ENCODE data around the gene SSH2.

GRCh38 chr17:29596811-29597210, 333.2 kb downstream of the SSH2 start:
- TF ChIP-seq, protein P1, sequence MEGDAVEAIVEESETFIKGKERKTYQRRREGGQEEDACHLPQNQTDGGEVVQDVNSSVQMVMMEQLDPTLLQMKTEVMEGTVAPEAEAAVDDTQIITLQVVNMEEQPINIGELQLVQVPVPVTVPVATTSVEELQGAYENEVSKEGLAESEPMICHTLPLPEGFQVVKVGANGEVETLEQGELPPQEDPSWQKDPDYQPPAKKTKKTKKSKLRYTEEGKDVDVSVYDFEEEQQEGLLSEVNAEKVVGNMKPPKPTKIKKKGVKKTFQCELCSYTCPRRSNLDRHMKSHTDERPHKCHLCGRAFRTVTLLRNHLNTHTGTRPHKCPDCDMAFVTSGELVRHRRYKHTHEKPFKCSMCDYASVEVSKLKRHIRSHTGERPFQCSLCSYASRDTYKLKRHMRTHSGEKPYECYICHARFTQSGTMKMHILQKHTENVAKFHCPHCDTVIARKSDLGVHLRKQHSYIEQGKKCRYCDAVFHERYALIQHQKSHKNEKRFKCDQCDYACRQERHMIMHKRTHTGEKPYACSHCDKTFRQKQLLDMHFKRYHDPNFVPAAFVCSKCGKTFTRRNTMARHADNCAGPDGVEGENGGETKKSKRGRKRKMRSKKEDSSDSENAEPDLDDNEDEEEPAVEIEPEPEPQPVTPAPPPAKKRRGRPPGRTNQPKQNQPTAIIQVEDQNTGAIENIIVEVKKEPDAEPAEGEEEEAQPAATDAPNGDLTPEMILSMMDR (conservative IDR thresholded peaks at IDR 0.05; ENCODE audit: low read depth, low read length), result no peak
- no peak for TF ChIP-seq EZH2phosphoT487 (IDR thresholded peaks at IDR 0.05; ENCODE audit: borderline replicate concordance, low read length)
- TF ChIP-seq EZH2 (IDR thresholded peaks at IDR 0.05; ENCODE audit: low read length, unreplicated experiment), result no peak

Data from PC-3 (cell line).